Measurements from ENCODE around the gene CYP2C9. TPM values are rescaled to one million over a fixed set of nuclear protein-coding genes. Genes with fewer than 3 reads are reported as not detected.

Gene CYP2C9
- total and polyA plus RNA-seq, 2 of the 13 experiments (the other 11 are each of a cell fraction or from before 2014, with no cell fraction given), result not detected

DNA sequence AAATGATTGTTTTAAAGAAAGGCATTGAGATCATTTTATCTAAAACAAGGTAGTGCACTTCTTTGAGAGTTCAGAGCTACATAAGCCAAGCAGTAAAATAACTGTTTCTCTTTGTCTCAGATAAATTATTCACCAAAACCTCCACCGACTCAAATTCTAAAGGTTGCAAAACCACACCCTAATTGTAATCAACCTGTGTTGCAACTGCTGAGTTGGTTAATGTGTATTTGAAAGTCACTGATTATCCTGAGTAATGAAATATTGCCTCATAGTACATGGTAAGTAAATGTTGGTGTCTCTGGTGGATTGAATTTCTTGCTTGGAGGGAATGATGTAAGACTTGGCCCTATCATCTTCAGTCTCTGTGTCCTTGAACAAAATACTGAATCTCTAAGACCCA lies 35.9 kb upstream of the CYP2C9 start:
- Histone ChIP-seq H2AFZ (ENCODE audit: low read length) (no peak overlapping the region), H3K4me3 (replicated peaks in 1 of 3; ENCODE audit: insufficient read depth in 1 of 3, low read depth in 2 of 3, low read length in 3 of 3) (peak overlapping the region in 1 of 3 experiments; percentile 3; a peak in 1 of 6 replicates), H3K4me1 (ENCODE audit: insufficient read depth, low read length) (peaks cover 41% of the 10 kb centered on the region), H3K79me2 (ENCODE audit: insufficient read depth, low read length) (no peaks in the 10 kb centered on the region), H3K27me3 (ENCODE audit: control insufficient read depth in 1 of 2, insufficient read depth in 2 of 2, low read length in 2 of 2) (no peaks in the 10 kb centered on the region), H3K4me2 (ENCODE audit: low read depth, low read length) (peak overlapping the region; percentile 30), H3K9ac (ENCODE audit: insufficient read depth, low read depth, low read length) (no peak overlapping the region), H3K27ac (ENCODE audit: extremely low read length, insufficient read depth, low read length) (peak overlapping the region; percentile 54), H3K36me3 (replicated peaks in 1 of 2; ENCODE audit: control insufficient read depth in 1 of 2, insufficient read depth in 2 of 2, low read length in 2 of 2) (no peaks in the 10 kb centered on the region), H3K9me3 (ENCODE audit: low read length) (no peaks in the 10 kb centered on the region), H4K20me1 (ENCODE audit: insufficient read depth, low read length) (no peaks in the 10 kb centered on the region)
- POLR2A ChIA-PET, result no interaction called here
- CTCF ChIA-PET (ENCODE audit: low intra/inter-chr PET ratio, low total read pairs), result no interaction called here
- ATAC-seq, result peak; percentile 86
- FAIRE-seq, result peak; percentile 89
- intact Hi-C loops (cut with micrococcal nuclease; ENCODE audit: unreplicated experiment) (no loop called here), in situ Hi-C loops (cut with HindIII; ENCODE audit: extremely low pct_ligation_motif_present, low pct_unique_long_range_greater_than_20kb) (no loop called here)
- no TSS peak for BruUV-seq (replicated peaks)
- WGBS (ENCODE audit: low lambda C conversion rate), result 9% methylated on average over 1 of the region's 1 CpG
- DNase-seq (ENCODE audit: low spot score), result peak; percentile 91
- TF ChIP-seq, protein P1, sequence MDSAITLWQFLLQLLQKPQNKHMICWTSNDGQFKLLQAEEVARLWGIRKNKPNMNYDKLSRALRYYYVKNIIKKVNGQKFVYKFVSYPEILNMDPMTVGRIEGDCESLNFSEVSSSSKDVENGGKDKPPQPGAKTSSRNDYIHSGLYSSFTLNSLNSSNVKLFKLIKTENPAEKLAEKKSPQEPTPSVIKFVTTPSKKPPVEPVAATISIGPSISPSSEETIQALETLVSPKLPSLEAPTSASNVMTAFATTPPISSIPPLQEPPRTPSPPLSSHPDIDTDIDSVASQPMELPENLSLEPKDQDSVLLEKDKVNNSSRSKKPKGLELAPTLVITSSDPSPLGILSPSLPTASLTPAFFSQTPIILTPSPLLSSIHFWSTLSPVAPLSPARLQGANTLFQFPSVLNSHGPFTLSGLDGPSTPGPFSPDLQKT (CRISPR knock-in tag; IDR thresholded peaks at IDR 0.05; ENCODE audit: borderline replicate concordance), result no peak
- no peak for TF ChIP-seq CCDC6 (CRISPR knock-in tag; IDR thresholded peaks at IDR 0.05)
- TF ChIP-seq, protein P2, sequence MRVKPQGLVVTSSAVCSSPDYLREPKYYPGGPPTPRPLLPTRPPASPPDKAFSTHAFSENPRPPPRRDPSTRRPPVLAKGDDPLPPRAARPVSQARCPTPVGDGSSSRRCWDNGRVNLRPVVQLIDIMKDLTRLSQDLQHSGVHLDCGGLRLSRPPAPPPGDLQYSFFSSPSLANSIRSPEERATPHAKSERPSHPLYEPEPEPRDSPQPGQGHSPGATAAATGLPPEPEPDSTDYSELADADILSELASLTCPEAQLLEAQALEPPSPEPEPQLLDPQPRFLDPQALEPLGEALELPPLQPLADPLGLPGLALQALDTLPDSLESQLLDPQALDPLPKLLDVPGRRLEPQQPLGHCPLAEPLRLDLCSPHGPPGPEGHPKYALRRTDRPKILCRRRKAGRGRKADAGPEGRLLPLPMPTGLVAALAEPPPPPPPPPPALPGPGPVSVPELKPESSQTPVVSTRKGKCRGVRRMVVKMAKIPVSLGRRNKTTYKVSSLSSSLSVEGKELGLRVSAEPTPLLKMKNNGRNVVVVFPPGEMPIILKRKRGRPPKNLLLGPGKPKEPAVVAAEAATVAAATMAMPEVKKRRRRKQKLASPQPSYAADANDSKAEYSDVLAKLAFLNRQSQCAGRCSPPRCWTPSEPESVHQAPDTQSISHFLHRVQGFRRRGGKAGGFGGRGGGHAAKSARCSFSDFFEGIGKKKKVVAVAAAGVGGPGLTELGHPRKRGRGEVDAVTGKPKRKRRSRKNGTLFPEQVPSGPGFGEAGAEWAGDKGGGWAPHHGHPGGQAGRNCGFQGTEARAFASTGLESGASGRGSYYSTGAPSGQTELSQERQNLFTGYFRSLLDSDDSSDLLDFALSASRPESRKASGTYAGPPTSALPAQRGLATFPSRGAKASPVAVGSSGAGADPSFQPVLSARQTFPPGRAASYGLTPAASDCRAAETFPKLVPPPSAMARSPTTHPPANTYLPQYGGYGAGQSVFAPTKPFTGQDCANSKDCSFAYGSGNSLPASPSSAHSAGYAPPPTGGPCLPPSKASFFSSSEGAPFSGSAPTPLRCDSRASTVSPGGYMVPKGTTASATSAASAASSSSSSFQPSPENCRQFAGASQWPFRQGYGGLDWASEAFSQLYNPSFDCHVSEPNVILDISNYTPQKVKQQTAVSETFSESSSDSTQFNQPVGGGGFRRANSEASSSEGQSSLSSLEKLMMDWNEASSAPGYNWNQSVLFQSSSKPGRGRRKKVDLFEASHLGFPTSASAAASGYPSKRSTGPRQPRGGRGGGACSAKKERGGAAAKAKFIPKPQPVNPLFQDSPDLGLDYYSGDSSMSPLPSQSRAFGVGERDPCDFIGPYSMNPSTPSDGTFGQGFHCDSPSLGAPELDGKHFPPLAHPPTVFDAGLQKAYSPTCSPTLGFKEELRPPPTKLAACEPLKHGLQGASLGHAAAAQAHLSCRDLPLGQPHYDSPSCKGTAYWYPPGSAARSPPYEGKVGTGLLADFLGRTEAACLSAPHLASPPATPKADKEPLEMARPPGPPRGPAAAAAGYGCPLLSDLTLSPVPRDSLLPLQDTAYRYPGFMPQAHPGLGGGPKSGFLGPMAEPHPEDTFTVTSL (CRISPR knock-in tag; IDR thresholded peaks at IDR 0.05; ENCODE audit: borderline replicate concordance), result peak; percentile 38; the same call in 1 of the 2 replicates
- no peak for TF ChIP-seq SP1 (IDR thresholded peaks at IDR 0.05)
- TF ChIP-seq SP1 (CRISPR knock-in tag; IDR thresholded peaks at IDR 0.05), result no peak
- TF ChIP-seq, protein P3, sequence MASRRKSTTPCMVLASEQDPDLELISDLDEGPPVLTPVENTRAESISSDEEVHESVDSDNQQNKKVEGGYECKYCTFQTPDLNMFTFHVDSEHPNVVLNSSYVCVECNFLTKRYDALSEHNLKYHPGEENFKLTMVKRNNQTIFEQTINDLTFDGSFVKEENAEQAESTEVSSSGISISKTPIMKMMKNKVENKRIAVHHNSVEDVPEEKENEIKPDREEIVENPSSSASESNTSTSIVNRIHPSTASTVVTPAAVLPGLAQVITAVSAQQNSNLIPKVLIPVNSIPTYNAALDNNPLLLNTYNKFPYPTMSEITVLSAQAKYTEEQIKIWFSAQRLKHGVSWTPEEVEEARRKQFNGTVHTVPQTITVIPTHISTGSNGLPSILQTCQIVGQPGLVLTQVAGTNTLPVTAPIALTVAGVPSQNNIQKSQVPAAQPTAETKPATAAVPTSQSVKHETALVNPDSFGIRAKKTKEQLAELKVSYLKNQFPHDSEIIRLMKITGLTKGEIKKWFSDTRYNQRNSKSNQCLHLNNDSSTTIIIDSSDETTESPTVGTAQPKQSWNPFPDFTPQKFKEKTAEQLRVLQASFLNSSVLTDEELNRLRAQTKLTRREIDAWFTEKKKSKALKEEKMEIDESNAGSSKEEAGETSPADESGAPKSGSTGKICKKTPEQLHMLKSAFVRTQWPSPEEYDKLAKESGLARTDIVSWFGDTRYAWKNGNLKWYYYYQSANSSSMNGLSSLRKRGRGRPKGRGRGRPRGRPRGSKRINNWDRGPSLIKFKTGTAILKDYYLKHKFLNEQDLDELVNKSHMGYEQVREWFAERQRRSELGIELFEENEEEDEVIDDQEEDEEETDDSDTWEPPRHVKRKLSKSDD (CRISPR knock-in tag; IDR thresholded peaks at IDR 0.05; ENCODE audit: low read depth), result peak; percentile 29; the same call in 1 of the 2 replicates
- TF ChIP-seq ARNTL (CRISPR knock-in tag; IDR thresholded peaks at IDR 0.05), result no peak
- TF ChIP-seq, protein P4, sequence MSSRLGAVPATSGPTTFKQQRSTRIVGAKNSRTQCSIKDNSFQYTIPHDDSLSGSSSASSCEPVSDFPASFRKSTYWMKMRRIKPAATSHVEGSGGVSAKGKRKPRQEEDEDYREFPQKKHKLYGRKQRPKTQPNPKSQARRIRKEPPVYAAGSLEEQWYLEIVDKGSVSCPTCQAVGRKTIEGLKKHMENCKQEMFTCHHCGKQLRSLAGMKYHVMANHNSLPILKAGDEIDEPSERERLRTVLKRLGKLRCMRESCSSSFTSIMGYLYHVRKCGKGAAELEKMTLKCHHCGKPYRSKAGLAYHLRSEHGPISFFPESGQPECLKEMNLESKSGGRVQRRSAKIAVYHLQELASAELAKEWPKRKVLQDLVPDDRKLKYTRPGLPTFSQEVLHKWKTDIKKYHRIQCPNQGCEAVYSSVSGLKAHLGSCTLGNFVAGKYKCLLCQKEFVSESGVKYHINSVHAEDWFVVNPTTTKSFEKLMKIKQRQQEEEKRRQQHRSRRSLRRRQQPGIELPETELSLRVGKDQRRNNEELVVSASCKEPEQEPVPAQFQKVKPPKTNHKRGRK (CRISPR knock-in tag; IDR thresholded peaks at IDR 0.05), result no peak
- TF ChIP-seq, protein P5, sequence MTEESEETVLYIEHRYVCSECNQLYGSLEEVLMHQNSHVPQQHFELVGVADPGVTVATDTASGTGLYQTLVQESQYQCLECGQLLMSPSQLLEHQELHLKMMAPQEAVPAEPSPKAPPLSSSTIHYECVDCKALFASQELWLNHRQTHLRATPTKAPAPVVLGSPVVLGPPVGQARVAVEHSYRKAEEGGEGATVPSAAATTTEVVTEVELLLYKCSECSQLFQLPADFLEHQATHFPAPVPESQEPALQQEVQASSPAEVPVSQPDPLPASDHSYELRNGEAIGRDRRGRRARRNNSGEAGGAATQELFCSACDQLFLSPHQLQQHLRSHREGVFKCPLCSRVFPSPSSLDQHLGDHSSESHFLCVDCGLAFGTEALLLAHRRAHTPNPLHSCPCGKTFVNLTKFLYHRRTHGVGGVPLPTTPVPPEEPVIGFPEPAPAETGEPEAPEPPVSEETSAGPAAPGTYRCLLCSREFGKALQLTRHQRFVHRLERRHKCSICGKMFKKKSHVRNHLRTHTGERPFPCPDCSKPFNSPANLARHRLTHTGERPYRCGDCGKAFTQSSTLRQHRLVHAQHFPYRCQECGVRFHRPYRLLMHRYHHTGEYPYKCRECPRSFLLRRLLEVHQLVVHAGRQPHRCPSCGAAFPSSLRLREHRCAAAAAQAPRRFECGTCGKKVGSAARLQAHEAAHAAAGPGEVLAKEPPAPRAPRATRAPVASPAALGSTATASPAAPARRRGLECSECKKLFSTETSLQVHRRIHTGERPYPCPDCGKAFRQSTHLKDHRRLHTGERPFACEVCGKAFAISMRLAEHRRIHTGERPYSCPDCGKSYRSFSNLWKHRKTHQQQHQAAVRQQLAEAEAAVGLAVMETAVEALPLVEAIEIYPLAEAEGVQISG (CRISPR knock-in tag; IDR thresholded peaks at IDR 0.05), result no peak
- TF ChIP-seq PHB2 (IDR thresholded peaks at IDR 0.05; ENCODE audit: partially characterized antibody), result no peak

Measured in HepG2 (cell line).